HG02970 (cell line): ENCODE results near the gene CACNA2D3.

Experiments
- ATAC-seq: cut with Tn5 transposase; IDR thresholded peaks from one replicate; pipeline ENCODE4 v1.9.1; 2021; ENCODE audit warnings: mild to moderate bottlenecking, moderate library complexity, moderate number of reproducible peaks; ENCODE audit not compliant: unreplicated experiment, low FRiP score

Gene CACNA2D3

DNA sequence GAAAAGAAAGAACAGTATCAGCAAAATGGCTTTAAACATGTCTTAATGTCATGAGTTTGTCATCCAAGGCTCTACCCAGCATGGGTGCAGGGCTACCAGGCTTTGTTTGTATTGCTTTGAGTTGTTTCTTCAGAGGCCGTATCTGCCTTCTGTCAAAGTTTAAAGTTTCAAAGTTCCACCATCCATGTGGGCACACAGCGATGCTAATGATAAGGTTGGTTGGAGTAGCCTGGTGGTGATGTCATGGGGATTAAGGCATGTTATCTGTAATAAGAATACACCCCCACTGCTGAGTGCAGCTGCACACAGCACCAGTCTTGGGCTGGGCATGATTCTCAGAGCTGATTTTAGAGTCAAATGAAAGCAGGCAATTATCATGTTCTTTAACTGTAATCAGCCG, 877.5 kb downstream of the CACNA2D3 start:
- no peak for ATAC-seq

DNA sequence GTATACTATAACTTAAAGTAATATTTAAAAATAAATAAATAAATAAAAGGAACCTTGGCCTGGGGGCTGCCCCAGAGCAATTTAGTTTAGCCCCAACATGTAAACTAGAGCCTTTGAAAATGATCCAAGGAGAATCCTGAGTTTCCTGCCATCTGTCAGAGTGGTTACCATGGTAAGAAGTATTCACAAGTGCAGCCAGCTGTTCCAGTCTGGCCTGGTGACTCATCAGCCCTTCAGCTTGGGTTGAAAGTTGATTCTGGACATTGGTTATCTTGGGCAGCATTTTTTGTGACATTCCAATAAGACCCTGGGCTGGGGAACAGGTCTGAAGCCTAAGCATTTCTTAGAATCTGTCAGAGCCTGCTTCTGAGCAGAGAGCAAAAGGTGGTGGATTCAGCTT, 878.2 kb downstream of the CACNA2D3 start:
- no peak for ATAC-seq

DNA sequence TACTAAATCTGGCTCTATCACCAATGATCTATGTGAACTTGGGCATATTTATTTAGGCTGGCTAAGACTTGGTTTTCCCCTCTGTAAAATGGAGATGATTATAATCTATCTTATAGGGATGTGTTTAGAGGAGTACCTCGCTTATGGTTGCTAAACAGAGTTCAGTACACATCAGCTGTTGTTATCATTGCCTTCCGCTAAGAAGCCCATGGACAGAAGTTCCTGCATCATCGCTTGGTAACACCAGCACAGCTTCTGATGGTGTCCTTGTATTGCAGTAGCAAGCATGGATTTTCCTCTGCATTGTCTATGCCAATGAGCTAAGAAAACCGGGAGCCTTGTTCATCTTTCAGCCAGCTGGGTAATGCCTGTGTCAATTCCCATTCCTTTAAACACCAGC, 878.6 kb downstream of the CACNA2D3 start:
- ATAC-seq: no peak

DNA sequence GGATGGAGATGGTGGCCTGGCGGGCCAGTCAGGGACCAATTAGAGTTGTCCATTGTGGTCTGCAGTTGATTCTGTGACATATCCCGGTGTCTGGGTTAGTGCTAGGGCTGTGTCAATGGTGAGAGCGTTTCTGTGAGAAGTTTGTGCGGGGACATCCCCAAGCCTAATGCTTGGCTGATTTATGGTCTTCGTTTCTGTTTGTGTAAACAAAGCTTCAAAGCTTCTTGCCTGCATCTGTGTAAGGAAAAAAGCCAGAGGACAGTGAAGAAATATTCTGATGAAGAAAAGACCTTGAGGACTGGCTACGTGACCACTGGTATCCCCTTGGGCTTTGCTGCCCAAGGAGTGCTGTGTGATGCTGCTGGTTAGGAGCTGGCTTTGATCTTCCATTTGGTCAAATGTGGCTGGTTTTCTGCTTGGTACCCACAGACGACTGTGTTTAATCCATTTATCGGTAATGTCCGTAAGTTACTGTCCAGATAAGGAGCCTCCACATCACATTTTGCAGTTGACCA, 880.1 kb downstream of the CACNA2D3 start:
- no peak for ATAC-seq

DNA sequence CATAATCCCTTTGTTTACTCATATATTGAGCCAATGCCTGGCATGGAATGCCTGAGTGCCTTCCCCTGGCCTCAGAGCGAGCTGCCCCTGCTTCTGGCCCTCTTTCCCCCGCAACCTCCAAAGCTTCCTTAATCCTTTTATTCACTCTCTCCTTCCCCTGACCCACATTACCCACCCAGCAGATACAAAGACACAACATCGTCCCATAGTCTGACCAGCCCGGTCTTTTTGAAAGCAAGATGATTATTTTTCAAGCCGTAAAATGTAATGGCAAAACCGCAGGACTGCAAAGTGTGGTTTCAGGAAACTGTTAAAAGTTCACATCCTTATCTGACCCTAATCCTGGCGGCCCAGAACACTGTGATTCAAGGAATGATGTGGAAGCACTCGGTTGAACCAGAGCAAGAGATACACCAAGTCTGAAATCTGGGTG, 883.9 kb downstream of the CACNA2D3 start:
- ATAC-seq: no peak

DNA sequence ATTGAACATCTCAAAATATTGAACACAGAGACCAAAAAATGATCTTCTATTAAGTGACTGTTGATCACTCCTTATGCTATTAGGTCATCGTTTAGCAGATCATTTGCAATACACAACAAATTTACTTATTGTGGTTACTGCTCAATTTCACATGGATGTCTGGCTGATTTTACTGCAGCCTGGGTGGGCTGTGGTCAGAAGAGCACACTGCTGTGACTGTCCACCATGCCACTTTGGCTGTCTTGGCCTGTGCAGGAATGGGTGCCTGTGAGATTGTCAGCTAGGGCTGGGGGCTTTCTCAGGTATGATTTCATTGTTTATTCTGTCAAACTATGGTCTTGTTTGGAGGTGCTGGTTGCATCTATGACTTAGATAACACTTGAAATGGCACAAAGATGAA, 885.6 kb downstream of the CACNA2D3 start:
- no peak for ATAC-seq

DNA sequence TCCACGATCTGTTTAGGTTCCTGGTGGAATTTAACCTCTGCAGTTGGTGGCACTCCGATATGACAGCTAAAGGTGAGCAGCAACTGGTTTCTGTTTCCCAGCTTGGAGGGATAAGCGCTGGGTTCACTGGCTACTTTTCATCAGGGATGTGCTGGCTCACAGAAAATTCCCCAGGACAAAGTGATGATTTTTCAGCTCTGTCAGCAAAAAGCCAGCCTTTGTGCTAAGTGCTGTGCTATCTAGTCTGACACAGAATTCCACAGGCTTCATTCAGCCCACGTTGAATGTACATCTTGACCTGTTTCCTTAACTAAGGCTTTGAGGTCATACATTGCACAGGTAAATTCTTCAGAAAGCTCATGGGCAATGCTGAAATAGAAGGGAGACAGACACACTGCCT, 887.0 kb downstream of the CACNA2D3 start:
- ATAC-seq: no peak

DNA sequence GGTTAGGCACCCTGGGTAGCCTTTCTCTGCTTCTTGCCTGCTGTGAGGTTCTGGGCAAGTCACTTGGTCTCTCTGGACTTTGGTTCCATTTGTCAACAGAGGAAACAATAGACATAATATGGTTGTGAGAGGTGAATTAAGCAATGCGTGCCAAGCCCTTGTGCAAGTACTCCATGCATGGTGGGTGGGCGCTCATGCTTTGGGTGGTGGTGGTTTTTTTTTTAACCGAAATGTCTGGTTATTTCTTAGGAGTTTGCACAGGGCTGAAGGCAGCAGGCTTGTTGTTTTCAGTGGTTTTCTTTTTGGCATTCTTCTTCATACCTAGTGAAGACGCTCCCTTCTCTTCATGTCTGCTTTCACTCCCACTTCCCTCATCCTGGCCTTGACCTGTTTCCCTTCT, 889.7 kb downstream of the CACNA2D3 start:
- no peak for ATAC-seq

DNA sequence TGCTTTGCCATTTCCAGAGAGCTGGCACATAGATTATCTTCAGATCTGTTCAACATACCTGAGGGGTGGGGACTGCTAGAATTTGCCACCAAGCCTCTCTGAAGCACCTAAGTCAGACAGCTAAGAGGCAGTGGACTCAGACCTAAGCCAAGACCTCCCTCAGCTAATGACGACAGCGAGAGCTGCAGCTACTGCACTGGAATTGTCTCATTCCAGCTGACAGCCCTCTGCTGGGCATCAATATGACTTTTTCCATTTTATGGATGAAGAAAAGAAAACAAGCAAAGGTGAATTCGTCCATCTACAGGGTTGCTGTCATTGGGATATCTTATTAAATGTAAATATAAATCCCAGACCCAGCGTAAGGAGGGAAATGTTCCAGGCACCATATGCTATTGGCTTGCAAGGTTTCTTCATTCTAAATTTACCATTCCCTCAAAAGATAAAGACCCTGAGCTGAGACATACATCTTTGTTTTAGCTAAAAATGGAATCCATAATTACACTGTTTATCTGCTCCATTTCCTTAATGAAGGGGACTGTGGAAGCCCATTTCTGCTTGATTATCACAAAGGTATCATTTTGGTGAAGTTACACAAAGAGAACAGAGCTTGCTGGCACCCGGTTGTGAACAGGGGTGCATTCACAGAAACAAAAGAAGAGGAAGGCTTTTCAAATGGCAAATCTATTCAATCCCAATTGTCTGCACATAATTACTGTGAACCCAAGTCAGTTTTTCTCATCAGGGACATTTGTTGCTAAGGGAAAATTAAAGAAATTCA, 891.0 kb downstream of the CACNA2D3 start:
- no peak for ATAC-seq

DNA sequence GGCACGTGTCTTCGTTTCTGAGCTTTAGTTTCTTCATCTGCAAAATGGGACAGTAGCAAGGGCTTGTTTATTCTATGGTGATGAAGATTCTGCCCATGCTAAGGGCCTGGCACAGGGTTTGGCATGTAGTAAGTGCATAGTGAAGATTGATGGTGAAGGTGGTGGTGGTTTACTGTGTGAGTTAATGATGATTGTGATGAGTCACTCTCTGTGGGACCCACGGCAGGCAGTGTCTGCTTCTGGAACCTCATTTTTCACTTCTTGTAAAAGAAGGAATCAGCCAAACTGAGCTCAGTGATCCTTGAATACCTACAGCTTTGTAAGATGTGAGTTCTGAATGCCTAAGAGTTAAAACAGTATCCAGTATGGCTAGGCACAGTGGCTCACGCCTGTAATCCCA, 891.7 kb downstream of the CACNA2D3 start:
- no peak for ATAC-seq

DNA sequence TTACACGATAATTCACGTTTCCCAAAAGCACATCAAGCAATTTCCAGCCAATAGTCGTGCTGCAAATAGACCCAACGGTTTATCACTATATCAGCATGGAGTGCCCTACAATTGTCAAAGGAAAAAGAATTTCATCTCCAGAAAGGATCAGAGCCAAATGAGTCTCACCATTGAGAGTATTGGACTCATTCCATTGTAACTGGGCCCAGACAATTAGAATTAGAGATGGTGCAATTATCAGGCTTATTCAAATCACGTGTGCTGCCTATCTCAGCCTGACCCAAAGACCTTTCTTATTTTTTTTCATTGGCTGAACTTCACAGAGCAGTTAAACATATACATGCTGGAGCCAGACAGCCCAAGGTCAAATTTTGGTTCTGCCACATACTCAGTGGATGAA, 892.6 kb downstream of the CACNA2D3 start:
- ATAC-seq: no peak

DNA sequence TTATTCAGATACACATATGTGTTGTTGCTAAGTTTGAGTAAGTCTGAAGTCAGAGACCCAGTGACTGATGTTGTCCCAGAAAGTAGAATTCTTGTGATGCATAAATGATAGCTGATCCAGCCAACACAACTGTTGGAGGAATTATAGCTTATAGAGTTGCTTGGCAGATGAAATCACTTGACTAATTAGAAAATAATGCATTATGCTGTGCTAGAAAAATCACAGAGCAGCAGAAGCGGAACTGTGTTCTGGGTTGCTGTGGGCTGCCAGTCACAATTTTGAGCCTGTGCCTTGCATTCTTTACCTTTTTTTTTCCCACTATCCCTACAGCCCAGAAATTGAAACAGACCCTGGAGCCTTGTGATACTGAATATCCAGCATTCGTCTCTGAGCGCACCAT, 895.5 kb downstream of the CACNA2D3 start:
- ATAC-seq: no peak

DNA sequence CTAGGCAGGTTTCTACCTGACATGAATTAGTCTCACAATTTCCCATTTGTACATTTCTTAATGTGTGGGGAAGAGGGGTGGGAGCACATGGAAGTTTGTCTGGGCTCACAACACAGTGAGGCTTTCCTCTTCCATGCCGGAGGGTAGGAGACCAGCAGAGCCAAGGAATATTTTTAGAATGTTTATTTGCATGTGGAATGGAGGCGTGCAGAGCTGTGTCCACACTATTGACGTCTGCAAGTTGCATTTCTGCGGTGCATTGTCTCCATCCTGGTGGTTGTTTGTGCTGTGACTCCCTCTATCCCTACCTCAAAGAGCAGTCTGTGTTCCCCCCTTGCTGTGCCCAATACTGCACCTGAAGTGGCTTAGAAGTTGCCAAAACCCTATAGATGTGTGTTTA, 908.6 kb downstream of the CACNA2D3 start:
- ATAC-seq: no peak

DNA sequence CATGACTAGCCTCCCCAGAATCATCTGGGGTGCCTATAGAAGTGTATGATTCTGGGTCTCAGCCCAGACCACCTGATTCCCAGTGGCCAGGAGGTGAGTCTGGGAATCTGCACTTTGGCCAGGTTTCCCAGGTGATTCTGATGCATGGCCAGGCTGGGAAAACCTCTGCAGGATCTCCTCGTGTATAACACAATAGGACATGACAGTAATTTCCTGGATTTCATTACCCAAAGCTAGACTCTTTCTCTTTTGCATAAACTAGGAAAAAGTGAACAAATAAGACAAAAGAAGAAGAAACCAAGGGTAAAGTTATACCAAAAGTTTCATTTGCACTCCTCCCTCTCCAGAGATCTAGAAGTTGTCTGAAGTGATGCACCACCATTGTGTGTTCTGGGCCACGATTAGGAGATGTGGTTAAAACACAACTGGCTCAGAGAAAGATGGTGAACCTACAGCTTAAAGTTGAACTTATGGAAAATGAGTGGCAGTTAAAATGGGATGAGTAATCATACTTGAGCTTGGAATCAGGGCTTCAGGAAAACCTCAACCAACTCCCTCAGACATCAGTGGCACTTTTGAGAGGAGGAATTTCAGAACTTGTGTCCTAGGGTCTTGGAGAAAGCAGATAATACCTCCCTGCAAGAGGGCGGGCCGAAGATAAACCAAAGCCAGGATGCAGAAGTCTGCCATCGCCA, 914.7 kb downstream of the CACNA2D3 start:
- ATAC-seq: no peak

DNA sequence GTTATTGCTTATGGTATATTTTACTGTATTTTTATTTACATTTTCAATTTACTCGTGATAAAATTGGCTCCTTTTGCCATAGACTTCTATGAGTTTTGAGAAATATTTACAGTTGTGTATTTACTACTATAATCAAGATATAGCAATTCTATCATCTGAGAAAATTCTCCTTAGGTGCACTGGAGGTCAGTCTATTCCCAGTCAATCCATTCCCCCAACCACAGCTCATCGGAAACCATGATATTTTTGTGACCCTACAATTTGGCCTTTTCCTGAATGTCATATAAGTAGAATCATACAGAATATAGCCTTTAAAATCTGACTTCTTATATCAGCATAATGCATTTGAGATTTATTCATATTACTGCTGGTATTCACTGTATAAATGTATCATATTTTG, 920.2 kb downstream of the CACNA2D3 start:
- ATAC-seq: no peak

DNA sequence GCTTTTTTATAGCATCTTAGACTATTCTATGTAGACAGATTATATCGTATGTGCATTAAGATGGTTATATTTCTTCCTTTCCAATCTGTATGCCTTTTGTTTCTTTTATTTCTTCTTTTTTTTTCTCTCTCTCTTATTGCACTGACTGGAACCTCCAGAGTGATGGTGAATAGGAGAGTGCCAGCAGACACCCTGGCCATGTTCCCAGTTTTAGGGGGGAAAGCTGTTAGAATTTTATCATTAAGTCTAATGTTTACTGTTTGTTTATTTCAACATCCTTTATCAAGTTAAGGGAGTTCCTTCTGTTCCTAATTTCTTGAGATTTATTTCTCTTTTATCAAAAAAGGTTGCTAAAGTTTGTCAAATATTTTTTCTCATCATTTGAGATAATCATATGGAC, 922.1 kb downstream of the CACNA2D3 start:
- ATAC-seq: no peak

DNA sequence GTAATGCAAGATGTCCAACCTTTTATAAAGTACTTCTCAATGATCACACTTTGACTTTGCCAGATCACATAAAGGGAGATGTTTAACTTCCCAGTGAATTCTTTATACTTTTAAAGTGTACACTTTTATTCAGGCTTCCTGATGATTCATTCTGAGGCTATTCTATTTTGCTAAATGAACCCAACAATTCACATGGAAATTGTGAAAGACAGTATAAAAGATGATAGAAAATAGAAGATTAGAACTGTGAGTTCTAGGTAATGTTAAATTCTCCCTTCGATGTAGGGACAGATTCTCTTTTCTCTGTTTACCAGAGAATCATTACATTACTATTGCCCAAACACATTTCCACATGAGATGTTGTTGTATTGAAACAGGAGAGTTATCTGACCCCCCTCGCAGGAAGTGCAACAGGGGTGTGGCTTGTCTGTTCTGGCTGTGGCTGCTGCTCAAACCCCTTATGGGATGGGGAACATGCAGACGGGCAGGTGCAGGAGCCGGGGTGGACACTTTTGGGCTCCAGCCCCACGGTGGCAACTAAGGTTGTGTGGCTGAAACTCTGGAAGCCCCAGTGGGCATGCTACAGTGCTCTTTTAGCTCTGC, 936.8 kb downstream of the CACNA2D3 start:
- ATAC-seq: no peak

DNA sequence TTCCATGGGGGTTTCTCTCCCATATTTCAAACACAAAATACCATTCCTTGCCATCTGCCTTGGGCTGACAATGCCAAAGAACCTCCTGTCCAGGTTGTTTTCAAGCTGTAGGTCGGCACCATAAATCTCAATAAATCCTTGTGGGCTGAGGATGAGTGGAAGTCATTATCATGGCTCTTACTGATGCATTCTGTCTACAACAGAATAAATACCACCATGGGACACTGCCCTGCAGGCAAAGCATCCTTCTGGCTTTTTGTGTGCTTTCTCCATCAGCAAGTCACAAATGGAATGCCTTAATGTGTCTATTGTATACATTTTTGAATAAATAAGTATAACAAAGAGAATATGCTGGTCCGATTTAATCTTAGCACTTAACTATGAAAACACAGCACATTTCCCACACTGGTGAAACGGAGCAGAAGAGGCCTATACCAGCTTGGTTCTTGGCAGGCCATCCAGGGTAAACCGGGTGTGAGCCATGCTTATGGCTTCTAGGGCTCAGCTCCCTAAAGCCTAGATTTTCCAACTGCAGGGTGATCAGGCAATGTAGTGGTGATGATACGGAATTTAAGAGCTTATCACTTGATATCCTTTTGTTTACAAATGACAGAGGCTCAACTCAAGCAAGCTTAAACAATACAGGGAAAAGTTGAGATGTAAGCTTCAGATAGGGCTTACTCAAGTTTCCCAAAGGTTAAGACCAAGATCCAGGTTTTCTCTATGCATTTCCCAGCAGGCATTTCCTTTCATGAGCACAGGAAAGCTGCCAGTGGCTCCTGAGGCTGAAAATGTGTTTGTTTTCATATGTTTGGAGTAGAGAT, 938.8 kb downstream of the CACNA2D3 start:
- ATAC-seq: no peak

DNA sequence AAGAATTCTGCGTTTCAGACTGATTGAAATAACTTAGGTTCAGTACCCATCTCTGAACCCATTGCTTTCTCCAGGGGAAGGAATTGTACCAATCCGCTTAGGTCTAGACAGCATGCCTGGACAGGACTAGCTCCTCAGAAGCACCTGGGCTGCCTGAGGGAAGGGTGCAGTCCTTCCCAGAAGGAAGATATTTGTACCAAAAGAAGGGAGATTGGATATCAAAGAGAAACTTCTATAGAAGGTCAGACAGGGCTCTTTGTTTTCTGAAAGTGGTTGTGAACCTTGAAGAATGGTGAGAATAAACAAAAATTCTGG, 939.3 kb downstream of the CACNA2D3 start:
- ATAC-seq: no peak

DNA sequence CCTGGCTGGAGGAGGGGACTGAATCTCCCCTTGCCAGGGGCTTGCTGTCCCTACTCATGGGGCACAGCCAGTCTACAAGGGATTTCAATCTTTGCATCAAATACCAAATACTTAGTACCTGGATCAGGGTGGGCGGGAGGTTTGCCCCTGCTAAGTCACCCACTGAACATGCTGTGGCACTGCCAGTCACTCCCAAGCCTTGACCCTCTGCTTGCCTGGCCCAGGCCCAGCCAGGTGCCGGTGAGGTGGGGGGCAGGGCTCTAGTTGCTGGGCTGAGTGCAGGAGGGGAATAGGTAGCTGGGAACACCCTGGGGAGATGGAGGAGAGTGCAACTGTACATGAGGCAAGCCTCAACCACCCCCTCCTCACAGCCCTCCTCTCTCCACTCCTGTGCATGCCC, 941.8 kb downstream of the CACNA2D3 start:
- no peak for ATAC-seq

DNA sequence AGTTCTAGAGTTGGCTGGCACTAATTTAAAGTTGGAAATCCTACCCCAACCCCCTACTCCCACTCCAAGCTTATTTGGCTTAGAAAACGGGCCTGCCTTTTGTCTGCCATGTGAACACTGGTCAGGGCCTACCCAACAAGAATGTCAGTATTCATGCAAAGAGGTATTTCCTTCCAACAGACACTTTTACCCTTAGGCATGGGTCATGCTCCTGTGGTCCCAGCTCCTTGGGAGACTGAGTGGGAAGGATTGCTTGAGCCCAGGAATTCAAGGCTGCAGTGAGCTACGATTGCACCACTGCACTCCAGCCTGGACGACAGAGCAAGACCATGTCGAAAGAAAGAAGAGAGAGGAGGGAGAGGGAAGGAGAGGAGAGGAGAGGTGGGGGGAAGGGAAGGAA, 943.0 kb downstream of the CACNA2D3 start:
- no peak for ATAC-seq
